Erythroblast (primary cell): Measurements from ENCODE around the gene TRIM37.

Experiments used
- GATA1 ChIP-seq: IDR thresholded peaks from 2 replicates; pipeline ENCODE4 v1.6.1; 2011; ENCODE audit warnings: low read depth, mild to moderate bottlenecking, control low read depth, low read length, moderate library complexity
- POLR2A ChIP-seq: IDR thresholded peaks from 2 replicates; pipeline ENCODE4 v1.6.1; 2011; ENCODE audit warnings: mild to moderate bottlenecking, low read length

GRCh38 chr17:58985367-58985766 is 121.3 kb downstream of the TRIM37 start:
- TF ChIP-seq POLR2A (no peak), GATA1 (no peak)
